Endothelial cell of umbilical vein (primary cell): ENCODE measurements around the gene KIF21B. TPM values are rescaled to one million over a fixed set of nuclear protein-coding genes. Genes with fewer than 3 reads are reported as not detected.

Experiments used
- BruUV-seq: library from RNA; stranded (reverse); fragments of 400-500 nt; replicated peaks from 2 replicates; lab custom pipeline; 2021; lab: Mats Ljungman, UMichigan
- CTCF ChIA-PET: fragments of 300-600, 350-600 bp; sonication (Branson Sonifier 250); formaldehyde crosslinking; loops from one replicate; lab custom pipeline; 2021; ENCODE audit warnings: antibody characterized with exemption, inconsistent platforms; lab: Charles Lee
- POLR2A ChIA-PET: fragments of 300-600, 350-600 bp; sonication (Branson Sonifier 250); formaldehyde crosslinking; loops from one replicate; lab custom pipeline; 2021; ENCODE audit warnings: antibody characterized with exemption, inconsistent platforms; lab: Charles Lee
- DNase-seq: peaks from one replicate; pipeline ENCODE4 v3.0.0-alpha.2; 2011; ENCODE audit warnings: low read depth, low spot score
- FAIRE-seq: peaks from 2 replicates; lab custom pipeline; 2011; peaks lifted over from hg19 to GRCh38; lab: Jason Lieb, UNC
- H2AFZ ChIP-seq: 2 replicates; pipeline ENCODE4 v1.6.0; 2012; ENCODE audit warnings: low read depth, low read length, control low read depth, inconsistent platforms
- H3K27ac ChIP-seq: 2 replicates; pipeline ENCODE4 v1.5.1; 2011; ENCODE audit warnings: low read depth, mild to moderate bottlenecking, control low read depth, low read length, moderate library complexity; ENCODE audit not compliant: insufficient read depth
- H3K27me3 ChIP-seq, 2 experiments: 2 replicates each; pipeline versions ENCODE4 v1.6.0 to v1.6.1; 2011; ENCODE audit warnings: low read length in 2 of 2, mixed read lengths in 1 of 2; ENCODE audit not compliant: control insufficient read depth in 2 of 2, insufficient read depth in 2 of 2
- H3K36me3 ChIP-seq, 2 experiments: 2 replicates in 1 of 2; 3 replicates in 1 of 2; pipeline ENCODE4 v1.5.1; 2011; ENCODE audit warnings: low read length in 2 of 2, mild to moderate bottlenecking in 1 of 2, moderate library complexity in 1 of 2; ENCODE audit not compliant: control insufficient read depth in 2 of 2, insufficient read depth in 2 of 2; ENCODE audit errors: extremely low read depth in 1 of 2
- H3K4me1 ChIP-seq: 3 replicates; pipeline ENCODE4 v1.5.1; 2011; ENCODE audit warnings: mild to moderate bottlenecking, low read length; ENCODE audit not compliant: control insufficient read depth, insufficient read depth; ENCODE audit errors: extremely low read depth
- H3K4me2 ChIP-seq: 2 replicates; pipeline ENCODE4 v1.6.1; 2011; ENCODE audit warnings: low read length, control low read depth, mixed read lengths; ENCODE audit not compliant: insufficient read depth
- H3K4me3 ChIP-seq, 3 experiments: fragments of 200-600 bp in 1 of 3; sonication (generic), shearing (Covaris generic) in 1 of 3; replicated peaks in 1 of 3; 2 replicates each; pipeline ENCODE4 v1.5.1; 2011 to 2016; ENCODE audit warnings: control low read depth in 3 of 3, low read length in 3 of 3, mild to moderate bottlenecking in 2 of 3, inconsistent platforms in 1 of 3, low read depth in 1 of 3, moderate library complexity in 1 of 3; ENCODE audit not compliant: insufficient read depth in 1 of 3
- H3K79me2 ChIP-seq: 2 replicates; pipeline ENCODE4 v1.6.0; 2012; ENCODE audit warnings: low read length, inconsistent platforms; ENCODE audit not compliant: control insufficient read depth, insufficient read depth
- H3K9ac ChIP-seq: replicated peaks from 2 replicates; pipeline ENCODE3; 2011; ENCODE audit warnings: low read length, control low read depth; ENCODE audit not compliant: insufficient read depth; ENCODE audit errors: extremely low read depth
- H3K9me1 ChIP-seq: replicated peaks from 3 replicates; pipeline ENCODE4 v1.6.0; 2011; ENCODE audit warnings: mild to moderate bottlenecking, low read length; ENCODE audit not compliant: control insufficient read depth, insufficient read depth; ENCODE audit errors: extremely low read depth
- H3K9me3 ChIP-seq: replicated peaks from 2 replicates; pipeline ENCODE4 v1.5.1; 2012; ENCODE audit warnings: low read length, inconsistent platforms; ENCODE audit not compliant: control insufficient read depth, insufficient read depth
- H4K20me1 ChIP-seq: replicated peaks from 2 replicates; pipeline ENCODE3; 2011; ENCODE audit warnings: mild to moderate bottlenecking, low read length; ENCODE audit not compliant: control insufficient read depth, insufficient read depth; ENCODE audit errors: extremely low read depth
- CTCF ChIP-seq, 2 donors: IDR thresholded peaks; 1 replicate in 1 of 2; 2 replicates in 1 of 2; pipeline ENCODE4 v1.5.1; 2011; ENCODE audit warnings: low read length in 2 of 2, mild to moderate bottlenecking in 2 of 2, moderate library complexity in 2 of 2, control low read depth in 1 of 2, inconsistent platforms in 1 of 2, low read depth in 1 of 2; ENCODE audit not compliant: insufficient read depth in 1 of 2; ENCODE audit errors: extremely low read depth in 1 of 2
- EZH2 ChIP-seq: IDR thresholded peaks from 2 replicates; pipeline ENCODE4 v1.6.1; 2012; ENCODE audit warnings: borderline replicate concordance, low read depth, mild to moderate bottlenecking, moderate library complexity, low read length, inconsistent platforms; ENCODE audit not compliant: severe bottlenecking
- FOS ChIP-seq: IDR thresholded peaks from 2 replicates; pipeline ENCODE4 v1.6.1; 2011; ENCODE audit warnings: mild to moderate bottlenecking, low read length, moderate library complexity, borderline replicate concordance; ENCODE audit not compliant: insufficient read depth
- GATA2 ChIP-seq: IDR thresholded peaks from 2 replicates; pipeline ENCODE4 v1.7.0; 2011; ENCODE audit warnings: low read depth, mild to moderate bottlenecking, moderate library complexity, mixed read lengths, low read length; ENCODE audit not compliant: insufficient read length, insufficient read depth
- JUN ChIP-seq: IDR thresholded peaks from 2 replicates; pipeline ENCODE4 v1.6.1; 2011; ENCODE audit warnings: borderline replicate concordance, low read depth; ENCODE audit not compliant: insufficient read length, insufficient read depth
- MAX ChIP-seq: IDR thresholded peaks from 2 replicates; pipeline ENCODE4 v1.6.1; 2011; ENCODE audit not compliant: insufficient read depth, insufficient read length
- MYC ChIP-seq: IDR thresholded peaks from one replicate; pipeline ENCODE4 v1.6.1; 2011; ENCODE audit warnings: mild to moderate bottlenecking, low read depth, low read length
- POLR2A ChIP-seq: IDR thresholded peaks from 2 replicates; pipeline ENCODE4 v1.6.1; 2012; ENCODE audit warnings: low read depth, mild to moderate bottlenecking, control low read depth, low read length
- dilution Hi-C: fragments of 300-500 bp; cut with MboI; formaldehyde crosslinking; loops from one replicate; pipeline ENCODE4 v1.15.0; 2019; ENCODE audit warnings: low sequenced_read_pairs; ENCODE audit not compliant: extremely low pct_ligation_motif_present
- intact Hi-C: fragments of 100-400 bp; cut with micrococcal nuclease; formaldehyde crosslinking; loops from one replicate; pipeline ENCODE4 v1.10.0; 2022
- polyA plus RNA-seq, 4 experiments: library from polyadenylated mRNA; depleted of rRNA in 3 of 4; stranded (reverse) in 3 of 4; unstranded in 1 of 4; fragments of >200 nt; gene quantifications; 2 replicates each; pipeline versions ENCODE4 v1.2.1 to v1.2.3, GENCODE V29; 2011 to 2012; ENCODE audit warnings: missing spikeins in 1 of 4
- total RNA-seq: library from RNA; stranded (reverse); gene quantifications from 2 replicates; pipeline ENCODE4 v1.2.3, GENCODE V29; 2021

KIF21B gene
- total and polyA plus RNA-seq, 2 donors (not counting 3 experiments of a cell fraction or from before 2014, with no cell fraction given): 1.9 to 4.4 TPM

GRCh38 chr1:201026836-201027235 is 3.3 kb upstream of the KIF21B start:
- ChIA-PET POLR2A (no interaction called here), CTCF (interaction anchor here (2.0 to 7.0 kb wide), 7 partner anchors 11 to 88 kb away, joined by 9 to 94 read pairs (median 22); no protein-coding TSS in a partner anchor)

More at GRCh38 chr1:201026836-201027235, 3.3 kb upstream of the KIF21B start:
- Histone ChIP-seq H4K20me1 (no peaks in the 10 kb centered on the region), H3K4me3 (no peak overlapping the region), H3K9me1 (no peaks in the 10 kb centered on the region), H3K36me3 (no peaks in the 10 kb centered on the region), H3K27ac (no peak overlapping the region), H3K9ac (no peak overlapping the region), H3K79me2 (no peaks in the 10 kb centered on the region), H3K4me2 (no peak overlapping the region), H3K9me3 (no peaks in the 10 kb centered on the region), H3K27me3 (no peaks in the 10 kb centered on the region), H2AFZ (no peak overlapping the region), H3K4me1 (peaks cover 35% of the 10 kb centered on the region)
- BruUV-seq: no TSS peak
- DNase-seq (no peak), FAIRE-seq (no peak)
- no peak for TF ChIP-seq JUN
- no peak for TF ChIP-seq CTCF (IDR thresholded peaks at IDR 0.05; ENCODE audit: extremely low read depth in 1 of 2, insufficient read depth in 1 of 2, low read depth in 1 of 2, low read length in 2 of 2)
- no peak for TF ChIP-seq GATA2
- TF ChIP-seq EZH2: no peak
- no peak for TF ChIP-seq FOS
- TF ChIP-seq POLR2A: no peak
- no peak for TF ChIP-seq MAX
- no peak for TF ChIP-seq MYC
- dilution Hi-C loops: no loop called here
- intact Hi-C loops: loop anchor here (5.0 kb wide), 1 partner anchor 405 kb away; the partner anchor contains the start of gene KIF14
